HG03439 (cell line): ENCODE data around the gene SF3B3.
"Not testable (repeated sequence)": the region's sequence is repeated elsewhere in the genome, so short reads cannot be mapped to it uniquely, and the experiment has no call there.

Source experiments
- ATAC-seq: cut with Tn5 transposase; IDR thresholded peaks from one replicate; pipeline ENCODE4 v1.9.1; 2021; ENCODE audit warnings: mild to moderate bottlenecking, moderate library complexity; ENCODE audit not compliant: unreplicated experiment

SF3B3 gene

DNA sequence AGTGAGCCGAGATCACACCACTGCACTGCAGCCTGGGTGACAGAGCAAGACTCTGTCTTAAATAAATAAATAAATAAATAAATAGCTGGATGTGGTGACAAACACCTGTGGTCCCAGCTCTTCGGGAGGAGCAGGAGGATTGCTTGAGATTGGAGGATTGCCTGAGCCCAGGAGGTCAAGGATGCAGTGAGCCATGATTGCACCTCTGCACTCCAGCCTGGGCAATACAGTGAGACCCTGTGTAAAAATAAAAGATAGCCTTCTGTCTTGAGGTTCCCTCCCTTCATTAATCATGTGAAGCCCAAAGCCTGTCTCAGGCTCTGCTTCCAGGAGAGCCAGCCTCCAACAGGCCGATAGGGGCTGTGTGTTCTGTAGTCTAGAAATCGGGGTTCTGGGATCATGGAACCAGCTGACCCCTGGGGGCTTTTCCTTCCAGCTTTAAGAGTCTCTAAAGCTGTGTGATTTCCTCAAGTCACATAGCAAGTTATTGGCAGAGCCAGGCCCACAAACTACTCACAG lies 88.2 kb downstream of the SF3B3 start:
- ATAC-seq: no peak

DNA sequence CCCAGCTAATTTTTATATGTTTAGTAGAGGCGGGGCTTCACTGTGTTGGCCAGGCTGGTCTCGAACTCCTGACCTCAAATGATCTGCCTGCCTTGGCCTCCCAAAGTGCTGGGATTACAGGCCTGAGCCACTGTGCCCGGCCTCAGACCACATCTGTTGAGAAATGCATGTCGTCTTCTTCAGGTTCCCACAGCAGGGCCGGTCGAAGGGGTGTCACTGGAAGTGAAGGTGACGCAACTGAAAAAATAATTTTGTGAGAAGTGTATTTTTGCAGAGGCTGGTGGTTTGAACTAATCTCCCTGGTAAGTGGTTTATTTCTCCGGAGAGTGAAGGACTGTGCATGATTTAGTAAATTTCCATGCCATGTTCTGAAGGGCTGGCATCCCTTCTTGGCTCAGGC lies 89.3 kb downstream of the SF3B3 start:
- ATAC-seq: no peak

DNA sequence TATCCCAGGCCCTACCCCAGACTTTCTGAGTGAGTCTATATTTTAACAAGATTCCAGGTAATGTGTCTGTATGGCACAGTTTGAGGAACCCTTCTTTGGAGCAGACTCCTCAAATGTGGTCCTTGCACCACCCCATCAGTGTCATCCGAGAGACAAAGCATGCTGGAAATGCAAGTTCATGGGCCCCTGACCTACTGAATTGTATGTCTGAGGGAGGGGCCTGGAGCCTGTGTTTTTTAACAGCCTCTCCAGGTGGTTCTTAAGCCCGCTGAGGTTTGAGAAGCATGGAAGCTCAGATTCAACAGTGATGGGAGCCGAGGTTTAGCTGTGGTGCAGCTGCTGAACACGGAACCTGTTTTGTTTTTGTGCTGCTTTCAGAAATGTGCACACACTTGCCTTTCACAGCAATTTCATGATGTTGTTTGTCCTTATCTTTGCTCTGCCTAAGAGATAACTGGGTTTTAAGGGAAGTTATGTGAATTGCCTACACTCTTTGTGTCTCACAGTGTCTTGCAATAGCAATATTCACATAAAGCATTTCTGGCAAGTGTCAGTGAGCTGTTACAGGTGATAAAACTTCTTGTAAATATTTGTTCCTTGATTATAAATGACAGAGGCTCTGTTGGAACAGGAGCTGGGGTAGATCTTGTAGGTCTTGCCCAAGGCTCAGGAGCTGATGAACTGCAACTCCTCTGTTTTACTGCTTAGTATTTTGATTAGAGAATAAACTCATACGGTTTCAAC lies 90.8 kb downstream of the SF3B3 start:
- no peak for ATAC-seq

DNA sequence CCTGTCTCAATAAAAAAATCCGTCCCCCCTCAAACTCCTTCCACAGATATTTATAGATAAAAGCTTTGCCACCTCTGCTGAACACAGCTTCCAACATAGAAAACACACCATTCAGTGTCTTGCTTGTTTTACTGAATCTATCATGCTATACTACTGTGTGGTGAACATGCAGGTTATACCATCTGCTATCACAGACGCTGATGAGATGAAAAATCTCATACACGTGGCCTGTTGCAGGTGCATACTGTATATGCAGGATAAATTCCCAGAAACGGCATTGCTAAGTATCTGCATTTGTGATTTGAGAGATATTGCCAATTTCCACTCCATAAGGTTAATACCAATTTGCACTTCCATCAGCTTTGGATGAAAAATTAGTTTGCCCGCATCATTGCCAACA lies 92.3 kb downstream of the SF3B3 start:
- no peak for ATAC-seq

DNA sequence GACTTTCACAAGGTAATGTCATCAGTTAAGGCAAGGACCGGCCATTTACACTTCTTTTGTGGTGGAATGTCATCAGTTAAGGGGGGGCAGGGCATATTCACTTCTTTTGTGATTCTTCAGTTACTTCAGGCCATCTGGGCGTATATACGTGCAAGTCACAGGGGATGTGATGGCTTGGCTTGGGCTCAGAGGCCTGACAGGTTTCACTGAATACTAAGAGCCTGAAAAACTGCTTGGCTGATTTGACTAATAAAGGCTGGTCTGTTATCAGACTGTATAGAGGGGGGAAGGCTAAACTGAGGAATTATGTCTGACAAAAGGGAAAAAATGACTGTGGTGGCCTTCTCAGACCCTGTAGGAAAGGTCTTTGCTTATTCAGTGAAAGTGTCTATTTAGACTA lies 98.2 kb downstream of the SF3B3 start:
- not testable (repeated sequence) for ATAC-seq
